SK-N-MC (cell line): ENCODE measurements around the gene INPP5E.

ENCODE experiments used
- EZH2 ChIP-seq: fragments of 200-600 bp; sonication (generic); IDR thresholded peaks from one replicate; pipeline ENCODE4 v1.6.1; 2017; ENCODE audit warnings: antibody characterized with exemption
- POLR2AphosphoS5 ChIP-seq: IDR thresholded peaks from 2 replicates; pipeline ENCODE4 v1.6.1; 2012; ENCODE audit warnings: mild to moderate bottlenecking, low read depth, low read length, borderline replicate concordance

DNA sequence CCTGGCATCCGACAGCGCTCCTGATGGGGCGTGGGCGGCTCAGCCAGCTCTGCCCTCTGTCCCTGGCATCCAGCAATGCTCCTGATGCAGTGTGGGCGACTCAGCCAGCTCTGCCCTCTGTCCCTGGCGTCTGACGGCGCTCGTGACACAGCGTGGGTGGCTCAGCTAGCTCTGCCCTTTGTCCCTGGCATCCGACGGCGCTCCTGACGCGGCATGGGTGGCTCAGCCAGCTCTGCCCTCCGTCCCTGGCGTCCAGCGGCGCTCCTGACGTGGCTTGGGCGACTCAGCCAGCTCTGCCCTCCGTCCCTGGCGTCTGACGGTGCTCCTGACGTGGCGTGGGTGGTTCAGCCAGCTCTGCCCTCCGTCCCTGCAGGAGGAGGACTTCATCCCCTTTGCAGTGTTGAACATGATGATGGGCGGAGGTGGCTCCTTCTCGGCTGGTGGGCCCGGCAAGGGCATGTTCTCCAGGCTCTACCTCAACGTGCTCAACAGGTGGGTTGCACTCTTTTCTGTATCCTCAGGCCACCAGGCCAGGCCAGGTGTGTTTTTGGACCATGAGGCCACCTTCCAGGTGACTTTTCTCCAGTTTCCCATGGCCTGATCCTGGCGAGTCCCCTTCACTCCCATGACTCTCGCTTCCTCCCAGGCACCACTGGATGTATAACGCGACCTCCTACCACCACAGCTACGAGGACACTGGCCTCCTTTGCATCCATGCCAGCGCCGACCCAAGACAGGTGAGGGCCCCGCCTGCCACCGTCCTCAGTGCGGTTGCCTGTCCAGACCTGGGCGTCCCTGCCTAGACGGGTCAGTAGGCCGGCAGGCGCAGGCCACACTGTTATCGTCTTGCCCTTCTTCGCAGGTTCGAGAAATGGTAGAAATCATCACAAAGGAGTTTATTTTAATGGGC lies 21.2 kb downstream of the INPP5E start:
- no peak for TF ChIP-seq EZH2
- TF ChIP-seq POLR2AphosphoS5, result no peak
